ENCODE data around the gene TMEM106C.

The TMEM106C gene

DNA sequence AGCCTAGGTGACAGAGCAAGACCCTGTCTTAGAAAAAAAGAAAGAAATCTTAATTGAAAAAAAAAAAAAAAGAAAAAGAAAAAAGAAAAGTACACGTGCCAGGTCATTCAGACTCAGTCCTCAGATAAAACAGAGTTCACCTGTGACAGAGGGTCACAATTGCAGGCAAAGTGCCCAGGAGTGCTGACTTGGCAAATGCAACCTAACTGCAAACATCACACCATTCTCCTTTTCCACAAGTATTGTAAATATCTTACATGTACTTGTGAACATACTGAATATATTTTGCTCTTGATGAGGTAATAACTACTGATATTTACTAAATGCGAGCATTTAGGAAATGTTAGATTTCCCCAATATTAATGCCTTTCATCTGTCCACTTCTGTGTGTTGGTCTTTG is 49.9 kb downstream of the TMEM106C start:
- H3K4me1 ChIP-seq, result no peaks in the 10 kb centered on the region
- no peak overlapping the region for H3K27ac ChIP-seq
- DNase-seq, result no peak
- TF ChIP-seq, protein P1, sequence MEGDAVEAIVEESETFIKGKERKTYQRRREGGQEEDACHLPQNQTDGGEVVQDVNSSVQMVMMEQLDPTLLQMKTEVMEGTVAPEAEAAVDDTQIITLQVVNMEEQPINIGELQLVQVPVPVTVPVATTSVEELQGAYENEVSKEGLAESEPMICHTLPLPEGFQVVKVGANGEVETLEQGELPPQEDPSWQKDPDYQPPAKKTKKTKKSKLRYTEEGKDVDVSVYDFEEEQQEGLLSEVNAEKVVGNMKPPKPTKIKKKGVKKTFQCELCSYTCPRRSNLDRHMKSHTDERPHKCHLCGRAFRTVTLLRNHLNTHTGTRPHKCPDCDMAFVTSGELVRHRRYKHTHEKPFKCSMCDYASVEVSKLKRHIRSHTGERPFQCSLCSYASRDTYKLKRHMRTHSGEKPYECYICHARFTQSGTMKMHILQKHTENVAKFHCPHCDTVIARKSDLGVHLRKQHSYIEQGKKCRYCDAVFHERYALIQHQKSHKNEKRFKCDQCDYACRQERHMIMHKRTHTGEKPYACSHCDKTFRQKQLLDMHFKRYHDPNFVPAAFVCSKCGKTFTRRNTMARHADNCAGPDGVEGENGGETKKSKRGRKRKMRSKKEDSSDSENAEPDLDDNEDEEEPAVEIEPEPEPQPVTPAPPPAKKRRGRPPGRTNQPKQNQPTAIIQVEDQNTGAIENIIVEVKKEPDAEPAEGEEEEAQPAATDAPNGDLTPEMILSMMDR (IDR thresholded peaks at IDR 0.05), result no peak
- H3K9me3 ChIP-seq, result no peaks in the 10 kb centered on the region
- intact Hi-C loops (cut with DNase I; ENCODE audit: low total_unique reads), result no loop called here
- peaks cover 0 to 40% of the 10 kb centered on the region in 2 donors for H3K27me3 ChIP-seq
- H3K4me3 ChIP-seq, result no peak overlapping the region
- H3K36me3 ChIP-seq, result no peaks in the 10 kb centered on the region

DNA sequence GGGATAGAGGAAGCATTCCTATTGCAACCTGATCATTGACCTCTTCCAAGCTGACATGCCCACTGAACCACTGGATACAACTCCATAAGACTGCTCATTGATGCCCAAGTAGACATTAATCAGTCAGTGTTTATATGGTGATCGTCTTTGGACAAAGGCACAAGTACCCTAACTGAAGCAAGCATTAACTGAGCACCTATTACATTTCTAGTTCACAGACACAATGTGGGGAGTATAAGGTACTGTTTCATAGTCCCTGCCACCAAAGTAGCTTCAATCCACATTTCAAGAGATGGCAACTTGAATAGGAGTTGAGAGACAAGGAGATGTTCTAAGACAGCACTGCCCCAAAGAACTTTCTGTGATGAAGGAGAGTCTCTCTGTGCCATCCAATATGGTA is 51.7 kb downstream of the TMEM106C start:
- DNase-seq, result no peak
- Histone ChIP-seq H3K27ac (no peak overlapping the region), H3K27me3 (peaks cover 0 to 26% of the 10 kb centered on the region in 2 donors), H3K4me1 (no peaks in the 10 kb centered on the region), H3K36me3 (no peaks in the 10 kb centered on the region), H3K4me3 (no peak overlapping the region), H3K9me3 (no peaks in the 10 kb centered on the region)
- TF ChIP-seq, protein P1 (IDR thresholded peaks at IDR 0.05), result no peak
- intact Hi-C loops (cut with DNase I; ENCODE audit: low total_unique reads), result no loop called here

DNA sequence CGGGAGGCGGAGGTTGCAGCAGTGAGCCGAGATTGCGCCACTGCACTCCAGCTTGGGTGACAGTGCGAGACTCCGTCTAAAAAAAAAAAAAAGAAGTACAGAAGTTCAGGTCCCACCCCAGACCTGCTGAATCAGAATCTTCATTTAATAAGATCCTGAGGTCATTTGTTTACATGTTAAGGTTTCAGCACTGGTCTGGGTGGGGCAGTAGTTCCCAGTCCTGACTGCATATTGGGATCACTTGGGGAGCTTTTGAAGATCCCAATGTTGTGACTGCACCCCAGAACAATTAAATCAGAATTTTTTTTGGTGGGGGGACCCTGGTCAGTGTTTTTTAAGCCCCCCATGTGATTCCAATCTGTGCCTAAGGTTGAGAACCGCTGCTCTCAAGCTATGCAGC is 52.6 kb downstream of the TMEM106C start:
- intact Hi-C loops (cut with DNase I; ENCODE audit: low total_unique reads), result no loop called here
- H3K36me3 ChIP-seq, result no peaks in the 10 kb centered on the region
- TF ChIP-seq, protein P1 (IDR thresholded peaks at IDR 0.05), result no peak
- H3K27me3 ChIP-seq, result peaks cover 0 to 23% of the 10 kb centered on the region in 2 donors
- DNase-seq, result no peak
- no peak overlapping the region for H3K4me3 ChIP-seq
- H3K9me3 ChIP-seq, result no peaks in the 10 kb centered on the region
- H3K4me1 ChIP-seq, result no peaks in the 10 kb centered on the region
- no peak overlapping the region for H3K27ac ChIP-seq

DNA sequence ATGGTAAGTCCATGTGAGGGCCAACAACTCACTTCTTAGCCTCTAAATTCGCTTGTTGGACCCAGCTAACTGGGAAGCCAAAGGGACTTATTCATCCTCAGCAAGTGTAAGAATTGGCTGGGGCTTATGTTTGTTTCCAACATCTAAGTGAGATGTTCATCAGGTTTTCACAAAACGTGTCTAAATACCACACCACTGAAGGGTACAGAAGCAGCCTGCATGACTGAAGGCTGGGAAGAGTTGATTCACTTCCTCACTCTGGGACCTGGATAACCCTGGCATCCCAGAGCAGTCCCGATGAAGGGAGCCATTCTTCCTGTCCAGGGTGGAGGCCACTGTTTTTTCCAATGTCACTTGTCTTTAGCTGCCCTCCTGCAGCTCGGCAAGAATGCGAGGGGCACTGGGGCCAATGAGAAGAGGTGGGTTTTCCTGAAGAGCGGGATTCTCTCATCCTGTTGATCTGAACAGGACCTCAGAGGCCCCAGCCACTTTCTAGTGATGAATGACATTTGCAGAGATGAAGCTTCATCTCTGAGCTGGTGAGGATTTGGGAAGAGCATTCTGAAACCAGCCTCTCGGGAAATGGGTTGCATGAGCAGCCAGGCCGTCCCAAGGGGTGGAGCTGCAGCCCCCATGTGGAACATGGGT is 53.1 kb downstream of the TMEM106C start:
- H3K4me3 ChIP-seq, result no peak overlapping the region
- DNase-seq, result no peak
- TF ChIP-seq, protein P1 (IDR thresholded peaks at IDR 0.05), result no peak
- H3K27me3 ChIP-seq, result peaks cover 0 to 21% of the 10 kb centered on the region in 2 donors
- no peaks in the 10 kb centered on the region for H3K36me3 ChIP-seq
- H3K27ac ChIP-seq, result no peak overlapping the region
- intact Hi-C loops (cut with DNase I; ENCODE audit: low total_unique reads), result no loop called here
- no peaks in the 10 kb centered on the region for H3K4me1 ChIP-seq
- no peaks in the 10 kb centered on the region for H3K9me3 ChIP-seq

DNA sequence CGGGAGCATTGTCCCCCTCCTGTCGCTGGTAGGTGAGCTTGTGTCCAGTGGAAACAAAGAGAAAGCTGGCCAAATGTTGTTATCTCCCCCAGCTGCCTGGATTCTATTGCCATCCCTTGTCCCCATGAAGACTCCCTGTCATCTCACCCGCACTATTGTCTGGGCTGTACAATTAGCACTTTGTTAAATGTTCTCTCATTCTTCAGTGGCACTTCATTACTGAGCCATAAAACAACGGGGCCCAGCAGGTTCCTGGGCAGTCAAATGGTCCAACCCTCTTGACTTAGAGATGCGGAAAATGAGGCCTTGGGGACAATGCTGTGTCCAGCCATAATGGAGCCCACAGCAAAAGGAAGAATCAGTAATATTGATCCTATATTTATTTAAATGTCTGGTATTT is 54.1 kb downstream of the TMEM106C start:
- Histone ChIP-seq H3K27ac (no peak overlapping the region), H3K4me3 (no peak overlapping the region), H3K27me3 (peaks cover 0 to 29% of the 10 kb centered on the region in 2 donors), H3K9me3 (no peaks in the 10 kb centered on the region), H3K36me3 (no peaks in the 10 kb centered on the region), H3K4me1 (no peaks in the 10 kb centered on the region)
- TF ChIP-seq, protein P1 (IDR thresholded peaks at IDR 0.05), result no peak
- intact Hi-C loops (cut with DNase I; ENCODE audit: low total_unique reads), result no loop called here
- DNase-seq, result no peak
